Measurements from ENCODE around the gene THAP3.

Gene THAP3

DNA sequence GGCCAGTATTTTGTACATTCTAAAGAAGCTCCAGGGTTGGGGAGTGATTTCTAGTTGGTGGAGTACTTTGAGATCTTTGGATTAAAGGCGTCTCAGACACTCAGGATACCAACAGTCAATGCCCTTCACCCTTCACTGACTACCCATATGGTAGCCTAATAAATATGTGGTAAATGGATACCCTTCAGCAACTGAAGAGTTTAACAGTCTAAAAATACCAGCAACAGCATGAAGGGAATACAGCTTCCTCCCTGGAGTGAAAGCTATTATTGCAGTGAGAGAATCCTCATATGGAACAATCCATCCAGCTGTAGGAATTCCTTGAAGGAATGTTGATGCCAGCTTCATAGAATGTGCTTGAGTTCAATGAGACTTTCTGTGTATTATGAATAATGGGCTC is 50.1 kb downstream of the THAP3 start:
- no peak for DNase-seq (ENCODE audit: low read depth)

DNA sequence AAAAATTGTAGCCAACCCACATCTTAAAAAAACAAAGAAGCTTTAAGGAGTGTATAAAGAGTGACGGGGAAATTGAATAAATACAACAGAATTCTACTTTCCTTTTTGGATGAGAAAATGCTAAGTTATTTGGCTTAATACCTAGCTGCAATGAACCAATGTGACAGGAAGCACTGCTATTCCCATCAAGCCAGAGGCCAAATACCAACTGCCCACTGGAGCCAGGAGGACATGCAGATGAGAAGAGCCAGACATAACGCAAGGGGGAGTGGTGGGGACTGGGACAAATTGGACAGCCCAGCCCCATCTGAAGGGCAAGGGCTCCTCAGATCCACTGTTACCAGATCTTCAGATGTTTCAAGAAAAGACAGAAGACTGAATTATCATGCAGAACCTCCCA is 51.3 kb downstream of the THAP3 start:
- DNase-seq (ENCODE audit: low read depth), result no peak
